DMS79 treated with DMSO at 0.1 percent for 48 hours (cell line): ENCODE results near the gene ITPR2.

Experiments
- DNase-seq: peaks from one replicate; lab custom pipeline; 2025; lab: John Stamatoyannopoulos, UW

Gene ITPR2

GRCh38 chr12:26396402-26396801, 436.6 kb downstream of the ITPR2 start:
- no peak for DNase-seq

GRCh38 chr12:26389343-26389742, 443.7 kb downstream of the ITPR2 start:
- no peak for DNase-seq

GRCh38 chr12:26384536-26384935, 448.5 kb downstream of the ITPR2 start:
- DNase-seq: no peak

GRCh38 chr12:26383041-26383440, 450.0 kb downstream of the ITPR2 start:
- DNase-seq: no peak

GRCh38 chr12:26380897-26381296, 452.1 kb downstream of the ITPR2 start:
- no peak for DNase-seq

- DNase-seq: no peak
Measured at GRCh38 chr12:26379777-26380467, 453.1 kb downstream of the ITPR2 start.

GRCh38 chr12:26378711-26379110, 454.3 kb downstream of the ITPR2 start:
- no peak for DNase-seq

GRCh38 chr12:26374934-26375680, 457.9 kb downstream of the ITPR2 start:
- no peak for DNase-seq

- no peak for DNase-seq
Measured at GRCh38 chr12:26373606-26374495, 459.1 kb downstream of the ITPR2 start.

- no peak for DNase-seq
Measured at GRCh38 chr12:26372866-26373265, 460.1 kb downstream of the ITPR2 start.

GRCh38 chr12:26370098-26370497, 462.9 kb downstream of the ITPR2 start:
- DNase-seq: no peak

GRCh38 chr12:26369588-26369987, 463.4 kb downstream of the ITPR2 start:
- DNase-seq: no peak

- no peak for DNase-seq
Measured at GRCh38 chr12:26367991-26368730, 464.8 kb downstream of the ITPR2 start.

- DNase-seq: no peak
Measured at GRCh38 chr12:26361964-26362363, 471.0 kb downstream of the ITPR2 start.

- DNase-seq: no peak
Measured at GRCh38 chr12:26360062-26360461, 472.9 kb downstream of the ITPR2 start.

GRCh38 chr12:26359576-26359975, 473.4 kb downstream of the ITPR2 start:
- no peak for DNase-seq

GRCh38 chr12:26358651-26359050, 474.3 kb downstream of the ITPR2 start:
- no peak for DNase-seq

GRCh38 chr12:26347300-26347699, 485.7 kb downstream of the ITPR2 start:
- no peak for DNase-seq

GRCh38 chr12:26346736-26347135, 486.3 kb downstream of the ITPR2 start:
- no peak for DNase-seq

- DNase-seq: no peak
Measured at GRCh38 chr12:26345471-26346003, 487.5 kb downstream of the ITPR2 start.

- DNase-seq: no peak
Measured at GRCh38 chr12:26341491-26341890, 491.5 kb downstream of the ITPR2 start.

GRCh38 chr12:26340649-26341048, 492.3 kb downstream of the ITPR2 start:
- DNase-seq: no peak
